NCI-H2171 (cell line): ENCODE measurements around the gene CRYGS.
"Not testable (repeated sequence)": the region's sequence is repeated elsewhere in the genome, so short reads cannot be mapped to it uniquely, and the experiment has no call there.

Experiments used
- DNase-seq: peaks from one replicate; lab custom pipeline; 2025; lab: John Stamatoyannopoulos, UW

The CRYGS gene

GRCh38 chr3:186519021-186519658 lies 25.0 kb downstream of the CRYGS start:
- no peak for DNase-seq

DNA sequence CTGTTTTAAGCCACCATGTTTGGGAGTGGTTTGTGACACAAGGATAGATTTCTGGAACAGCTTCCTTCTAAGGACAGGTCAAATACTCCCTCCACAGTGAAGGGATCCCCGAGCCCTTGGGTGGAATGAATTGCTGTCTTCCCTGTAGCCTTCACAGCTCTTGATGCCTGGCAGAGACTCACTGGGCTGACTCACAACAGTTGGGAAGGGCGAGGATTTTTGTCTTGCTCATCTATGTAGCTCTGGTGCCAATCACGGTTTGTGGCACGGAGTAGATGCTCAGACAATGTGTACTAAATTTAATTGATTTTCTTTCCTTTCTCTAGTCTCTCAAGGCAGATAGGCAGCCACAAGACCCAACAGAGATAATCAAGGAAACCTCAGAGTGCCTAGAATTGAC lies 27.0 kb downstream of the CRYGS start:
- no peak for DNase-seq

- DNase-seq, result no peak
Observed at GRCh38 chr3:186516646-186517045, 27.5 kb downstream of the CRYGS start.

GRCh38 chr3:186515125-186515524 lies 29.1 kb downstream of the CRYGS start:
- DNase-seq, result no peak

- DNase-seq, result no peak
Observed at GRCh38 chr3:186514296-186515002, 29.7 kb downstream of the CRYGS start.

GRCh38 chr3:186513386-186513785 lies 30.8 kb downstream of the CRYGS start:
- DNase-seq, result no peak

DNA sequence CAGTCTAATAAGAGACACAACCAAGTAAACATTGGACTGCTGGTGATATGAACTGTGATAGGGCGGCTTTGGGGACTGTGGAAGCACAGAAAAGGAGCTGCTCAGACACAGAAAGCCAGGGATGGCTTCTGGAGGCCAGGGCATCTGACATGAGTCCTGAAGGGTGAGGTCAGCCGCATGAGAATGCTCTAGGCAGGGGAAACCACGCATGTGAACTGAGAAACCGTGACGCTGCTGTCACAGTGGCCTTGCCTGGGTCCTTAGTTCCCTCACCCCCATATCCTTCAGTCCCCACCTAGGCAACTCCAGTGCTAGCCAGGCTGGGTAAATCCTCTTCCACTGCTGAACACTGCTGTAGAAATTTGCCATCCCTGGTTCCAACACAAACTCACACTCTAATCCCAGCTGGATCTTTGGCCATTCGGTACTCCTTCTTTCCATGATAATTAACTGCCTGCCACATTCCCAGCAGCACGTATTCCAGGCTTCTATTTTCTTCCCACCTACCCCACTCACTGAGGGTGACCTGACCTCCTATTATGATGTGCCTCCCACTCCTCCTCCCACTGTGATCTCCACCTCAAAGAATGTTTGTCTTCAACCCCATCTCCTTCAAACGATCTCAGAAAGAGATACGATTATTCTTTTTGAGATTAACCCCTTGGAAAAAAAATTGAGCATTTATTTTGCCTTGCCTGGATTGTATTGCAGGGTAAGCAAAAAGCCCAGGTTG lies 31.4 kb downstream of the CRYGS start:
- DNase-seq, result no peak

DNA sequence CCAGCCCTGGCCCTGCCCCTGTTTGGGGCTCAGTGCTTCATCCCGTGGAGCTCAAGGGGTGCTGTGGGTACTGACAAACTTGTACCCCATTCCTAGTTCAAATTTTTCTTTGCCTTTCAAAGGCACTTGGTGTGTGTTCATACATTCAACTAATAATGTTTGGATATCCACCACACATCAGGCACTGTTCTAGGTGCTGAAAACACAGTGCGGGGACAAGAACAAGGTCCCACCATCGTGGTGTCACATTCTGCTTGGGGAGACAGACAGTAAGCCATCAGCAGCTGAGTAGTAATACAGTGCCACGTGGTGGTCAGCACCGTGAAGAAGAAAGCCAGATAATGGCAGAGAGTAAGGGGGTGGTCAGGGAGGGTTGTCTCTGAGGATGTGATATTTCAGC lies 32.5 kb downstream of the CRYGS start:
- no peak for DNase-seq

- no peak for DNase-seq
Observed at GRCh38 chr3:186511245-186511644, 32.9 kb downstream of the CRYGS start.

DNA sequence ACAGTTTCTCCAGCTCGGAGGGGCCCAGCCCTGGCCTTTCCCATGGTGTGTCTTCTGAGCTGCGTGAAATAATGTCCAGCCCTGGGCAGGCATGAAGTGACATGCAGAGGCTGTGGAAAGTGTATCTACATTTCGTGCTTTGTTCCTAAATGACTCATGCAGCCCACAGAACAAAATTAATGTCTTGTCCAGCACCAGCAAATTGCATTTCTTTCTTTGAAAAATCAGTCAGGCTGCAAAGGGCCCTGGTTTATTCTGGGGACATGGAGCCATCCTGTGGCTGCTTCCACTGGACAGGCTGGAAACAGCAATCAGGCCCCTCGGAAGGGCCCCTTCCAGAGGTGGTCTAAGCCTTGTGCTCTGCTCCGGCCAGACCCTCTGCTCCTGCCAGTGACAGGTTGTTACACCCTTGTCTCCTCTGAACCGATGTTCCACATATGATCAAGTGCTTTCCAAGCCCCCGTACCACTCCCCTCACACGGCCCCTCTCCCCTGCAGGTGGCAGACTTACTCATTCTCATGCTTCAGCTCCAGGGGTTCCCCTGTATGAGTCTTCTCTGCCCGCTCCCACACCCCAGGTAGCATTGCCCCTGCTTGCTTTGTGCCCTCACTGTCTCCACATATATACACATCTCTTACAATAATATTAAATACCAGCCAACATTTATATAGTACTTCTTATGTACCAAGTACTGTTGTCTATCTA lies 33.7 kb downstream of the CRYGS start:
- DNase-seq, result no peak

- DNase-seq, result no peak
Observed at GRCh38 chr3:186509423-186509822, 34.8 kb downstream of the CRYGS start.

- no peak for DNase-seq
Observed at GRCh38 chr3:186506857-186507256, 37.3 kb downstream of the CRYGS start.

DNA sequence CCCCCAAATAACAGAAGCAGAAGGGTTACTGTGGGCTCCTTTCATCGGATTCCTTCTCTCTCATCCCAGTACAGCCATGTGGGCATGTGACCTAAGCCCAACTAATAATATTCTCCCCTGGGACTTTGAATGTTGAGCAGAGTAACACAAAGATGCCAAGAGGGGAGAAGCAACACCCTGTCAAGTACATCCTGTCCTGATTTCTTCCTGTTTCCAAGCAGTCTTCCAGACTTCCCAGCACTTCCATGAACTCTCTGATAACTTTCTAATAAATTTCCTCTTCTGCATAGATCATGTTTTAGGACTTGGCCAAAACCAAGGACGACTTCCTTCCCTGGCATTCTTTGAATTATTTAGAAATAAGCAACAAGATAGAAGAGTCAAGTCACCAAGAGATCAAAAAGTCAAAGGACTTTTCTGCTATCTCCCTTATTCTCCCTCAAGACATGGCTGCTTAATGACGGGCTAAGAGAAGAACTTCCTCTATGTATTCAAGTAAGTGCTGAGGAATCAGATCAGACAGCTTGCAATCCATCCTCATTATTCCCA lies 37.9 kb downstream of the CRYGS start:
- DNase-seq, result no peak

- no peak for DNase-seq
Observed at GRCh38 chr3:186502966-186503712, 41.0 kb downstream of the CRYGS start.

- no peak for DNase-seq
Observed at GRCh38 chr3:186502138-186502948, 41.8 kb downstream of the CRYGS start.

- DNase-seq, result not testable (repeated sequence)
Observed at GRCh38 chr3:186499949-186500348, 44.2 kb downstream of the CRYGS start.

DNA sequence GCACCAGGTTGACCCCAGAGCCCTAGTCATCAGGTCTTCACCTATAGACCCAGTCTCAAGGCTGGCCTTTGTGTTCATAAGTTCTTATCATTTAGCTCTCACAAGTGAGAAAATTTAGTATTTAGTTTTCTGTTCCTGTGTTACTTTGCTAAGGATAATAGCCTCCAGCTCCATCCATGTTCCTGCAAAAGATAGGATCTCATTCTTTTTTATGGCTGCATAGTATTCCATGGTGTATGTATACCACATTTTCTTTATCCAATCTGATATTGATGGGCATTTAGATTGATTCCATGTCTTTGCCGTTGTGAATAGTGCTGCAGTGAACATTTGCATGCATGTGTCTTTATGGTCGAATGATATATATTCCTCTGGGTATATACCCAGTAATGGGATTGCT lies 46.2 kb downstream of the CRYGS start:
- not testable (repeated sequence) for DNase-seq

DNA sequence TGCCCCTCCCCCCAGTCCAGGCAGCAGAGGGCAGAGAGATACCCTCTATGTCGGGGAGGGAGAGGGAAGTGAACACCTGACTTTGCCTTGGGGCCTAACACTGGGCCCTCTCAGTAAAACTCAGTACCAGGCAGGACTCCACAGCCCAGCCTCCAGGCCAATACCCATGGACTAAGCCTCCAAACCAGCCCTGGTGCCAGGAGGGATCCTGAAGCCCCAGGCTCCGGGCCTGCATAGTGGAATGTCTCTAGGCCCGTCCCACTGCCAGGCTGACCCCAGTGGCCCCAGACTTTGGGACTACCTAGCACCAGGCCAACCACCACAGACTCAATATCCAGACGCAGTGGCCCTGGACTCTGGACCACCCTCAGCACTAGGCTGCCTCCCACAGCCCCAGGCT lies 46.6 kb downstream of the CRYGS start:
- DNase-seq, result no peak

GRCh38 chr3:186496635-186497034 lies 47.5 kb downstream of the CRYGS start:
- DNase-seq, result no peak

DNA sequence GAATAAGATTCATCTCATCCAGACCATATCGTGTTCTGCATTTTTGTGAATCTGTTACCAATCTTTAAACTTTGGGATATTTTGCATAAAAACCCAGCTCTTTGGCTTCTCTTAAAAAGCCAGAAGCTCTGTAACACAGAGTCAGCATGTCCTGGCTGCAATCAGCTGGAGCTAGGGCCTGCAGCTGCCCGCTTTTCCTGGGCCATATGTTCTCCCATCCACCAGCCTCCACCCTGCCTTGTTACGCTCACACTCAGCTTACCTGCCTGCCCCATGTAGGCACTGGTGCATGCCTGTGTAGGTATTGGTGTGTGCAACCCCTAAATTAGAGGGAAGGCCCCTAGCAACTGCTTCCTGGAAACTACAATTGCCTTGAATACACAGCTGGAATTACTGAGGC lies 48.2 kb downstream of the CRYGS start:
- no peak for DNase-seq
